ENCODE measurements around the gene GMPPB.

GMPPB gene

GRCh38 chr3:49727924-49728361 is 4.2 kb upstream of the GMPPB start:
- DNase-seq, result no peak

- no peak for DNase-seq
Observed at GRCh38 chr3:49727154-49727923, 3.6 kb upstream of the GMPPB start.

GRCh38 chr3:49725906-49726681 is 2.3 kb upstream of the GMPPB start:
- no peak for DNase-seq

- no peak for DNase-seq
Observed at GRCh38 chr3:49724586-49724985, 835 bp upstream of the GMPPB start.

GRCh38 chr3:49723296-49723627 is 489 bp downstream of the GMPPB start:
- peak; percentile 39 for DNase-seq

GRCh38 chr3:49722896-49723295 is 855 bp downstream of the GMPPB start:
- no peak for DNase-seq

- no peak for DNase-seq
Observed at GRCh38 chr3:49721896-49722781, 1.6 kb downstream of the GMPPB start.

GRCh38 chr3:49721596-49721895 is 2.2 kb downstream of the GMPPB start:
- no peak for DNase-seq

- DNase-seq, result no peak
Observed at GRCh38 chr3:49720855-49721595, 2.7 kb downstream of the GMPPB start.

- DNase-seq, result peak; percentile 84
Observed at GRCh38 chr3:49719214-49719884, 4.4 kb downstream of the GMPPB start, which contains the start of gene AMIGO3. TSS of gene AMIGO3 (minus strand) at chr3:49719684. CDS start at chr3:49719465, 219 bp downstream.

GRCh38 chr3:49718858-49719213 is 4.9 kb downstream of the GMPPB start:
- DNase-seq, result no peak

- no peak for DNase-seq
Observed at GRCh38 chr3:49717959-49718857, 5.5 kb downstream of the GMPPB start.

- no peak for DNase-seq
Observed at GRCh38 chr3:49717211-49717958, 6.4 kb downstream of the GMPPB start.

- DNase-seq, result no peak
Observed at GRCh38 chr3:49716691-49717210, 7.0 kb downstream of the GMPPB start.

GRCh38 chr3:49716169-49716568 is 7.6 kb downstream of the GMPPB start:
- no peak for DNase-seq

- no peak for DNase-seq
Observed at GRCh38 chr3:49715611-49716121, 8.1 kb downstream of the GMPPB start.

GRCh38 chr3:49714728-49715550 is 8.8 kb downstream of the GMPPB start:
- DNase-seq, result no peak

- DNase-seq, result no peak
Observed at GRCh38 chr3:49713336-49714105, 10.2 kb downstream of the GMPPB start.
